ENCODE results near the gene GIGYF2. TPM values are rescaled to one million over a fixed set of nuclear protein-coding genes. Genes with fewer than 3 reads are reported as not detected.

The GIGYF2 gene
- total RNA-seq (2022) (71.1 and 90.3 TPM in 2 replicates), Bru-seq, nascent RNA (percentile 93 among the genes with signal in this experiment), BruChase-seq, experiment 1, labeled RNA remaining after a 6-hour chase (percentile 89 among the genes with signal in this experiment), BruChase-seq, experiment 2, labeled RNA remaining after a 2-hour chase (percentile 91 among the genes with signal in this experiment)
- long read RNA-seq, full-length matches to known transcripts = 30 of 104 reads
- long read RNA-seq, partial matches to known transcripts = 17 of 104 reads
- long read RNA-seq, other reads (novel, unspliced or antisense) = 57 of 104 reads

- CTCF ChIA-PET = interaction anchor here (1.1 kb wide), 1 partner anchor 87 kb away, joined by 7 read pairs; no protein-coding TSS in a partner anchor
- peaks cover 19% of the 10 kb centered on the region for H3K36me3 Mint-ChIP-seq (ENCODE audit: insufficient read depth, unreplicated experiment)
Observed at GRCh38 chr2:232697059-232697806, at the start of gene GIGYF2. TSS of gene GIGYF2 (plus strand) at chr2:232697331. CDS start at chr2:232735198, 37,867 bp downstream.

GRCh38 chr2:232649033-232649432, 48.1 kb upstream of the GIGYF2 start:
- POLR2A ChIA-PET = no interaction called here
- Mint-ChIP-seq H3K9me3 (ENCODE audit: unreplicated experiment) (no peaks in the 10 kb centered on the region), H3K4me1 (ENCODE audit: insufficient read depth, unreplicated experiment) (no peaks in the 10 kb centered on the region), H3K4me3 (ENCODE audit: unreplicated experiment) (no peak overlapping the region), H3K27me3 (ENCODE audit: insufficient read depth, unreplicated experiment) (no peaks in the 10 kb centered on the region), H3K36me3 (ENCODE audit: insufficient read depth, unreplicated experiment) (no peaks in the 10 kb centered on the region), H3K27ac (ENCODE audit: low read depth, unreplicated experiment) (no peak overlapping the region)
- CTCF ChIA-PET = interaction anchor here (0.6 kb wide), 1 partner anchor 20 kb away, joined by 3 read pairs; no protein-coding TSS in a partner anchor
- intact Hi-C loops (cut with micrococcal nuclease) = no loop called here
- TF ChIP-seq CTCF (IDR thresholded peaks at IDR 0.05; ENCODE audit: unreplicated experiment) = no peak
- no peak for DNase-seq (ENCODE audit: unreplicated experiment)
- no TSS peak for BruUV-seq (replicated peaks)

More at GRCh38 chr2:232697059-232697806, at the start of gene GIGYF2:
- H3K27me3 Mint-ChIP-seq (ENCODE audit: insufficient read depth, unreplicated experiment) = no peaks in the 10 kb centered on the region
- peak within 1 kb of the TSS; percentile 95 for H3K4me3 Mint-ChIP-seq (ENCODE audit: unreplicated experiment)
- H3K27ac Mint-ChIP-seq (ENCODE audit: low read depth, unreplicated experiment) = peak within 1 kb of the TSS; percentile 93
- peak; percentile 97 for DNase-seq (ENCODE audit: unreplicated experiment)
- POLR2A ChIA-PET = interaction anchor here (0.6 to 2.7 kb wide), 19 partner anchors 9 to 654 kb away, joined by 3 to 5 read pairs (median 3); partner anchors contain the start of genes ATG16L1, EFHD1, EIF4E2 and TIGD1
- BruUV-seq (replicated peaks) = no TSS peak
- intact Hi-C loops (cut with micrococcal nuclease) = no loop called here
- H3K9me3 Mint-ChIP-seq (ENCODE audit: unreplicated experiment) = no peaks in the 10 kb centered on the region
- peaks cover 26% of the 10 kb centered on the region for H3K4me1 Mint-ChIP-seq (ENCODE audit: insufficient read depth, unreplicated experiment)
- no peak for TF ChIP-seq CTCF (IDR thresholded peaks at IDR 0.05; ENCODE audit: unreplicated experiment)

- Mint-ChIP-seq H3K9me3 (ENCODE audit: unreplicated experiment) (no peaks in the 10 kb centered on the region), H3K27ac (ENCODE audit: low read depth, unreplicated experiment) (no peak overlapping the region), H3K4me3 (ENCODE audit: unreplicated experiment) (no peak overlapping the region), H3K27me3 (ENCODE audit: insufficient read depth, unreplicated experiment) (no peaks in the 10 kb centered on the region), H3K36me3 (ENCODE audit: insufficient read depth, unreplicated experiment) (no peaks in the 10 kb centered on the region), H3K4me1 (ENCODE audit: insufficient read depth, unreplicated experiment) (no peaks in the 10 kb centered on the region)
- TF ChIP-seq CTCF (IDR thresholded peaks at IDR 0.05; ENCODE audit: unreplicated experiment) = no peak
- BruUV-seq (replicated peaks) = no TSS peak
- DNase-seq (ENCODE audit: unreplicated experiment) = no peak
- ChIA-PET POLR2A (interaction anchor here (1.0 kb wide), 1 partner anchor 16 kb away, joined by 3 read pairs; no protein-coding TSS in a partner anchor), CTCF (interaction anchor here (0.6 to 1.0 kb wide), 2 partner anchors 8 to 16 kb away, joined by 3 to 4 read pairs; no protein-coding TSS in a partner anchor)
- intact Hi-C loops (cut with micrococcal nuclease) = no loop called here
Observed at GRCh38 chr2:232652505-232652851, 44.7 kb upstream of the GIGYF2 start.

GRCh38 chr2:232653441-232653840, 43.7 kb upstream of the GIGYF2 start:
- Mint-ChIP-seq H3K4me1 (ENCODE audit: insufficient read depth, unreplicated experiment) (no peaks in the 10 kb centered on the region), H3K27ac (ENCODE audit: low read depth, unreplicated experiment) (no peak overlapping the region), H3K4me3 (ENCODE audit: unreplicated experiment) (no peak overlapping the region), H3K9me3 (ENCODE audit: unreplicated experiment) (no peaks in the 10 kb centered on the region), H3K27me3 (ENCODE audit: insufficient read depth, unreplicated experiment) (no peaks in the 10 kb centered on the region), H3K36me3 (ENCODE audit: insufficient read depth, unreplicated experiment) (no peaks in the 10 kb centered on the region)
- no peak for TF ChIP-seq CTCF (IDR thresholded peaks at IDR 0.05; ENCODE audit: unreplicated experiment)
- ChIA-PET POLR2A (interaction anchor here (0.6 to 1.0 kb wide), 2 partner anchors 15 to 42 kb away, joined by 3 read pairs; no protein-coding TSS in a partner anchor), CTCF (interaction anchor here (0.6 to 1.0 kb wide), 2 partner anchors 9 to 41 kb away, joined by 4 read pairs; no protein-coding TSS in a partner anchor)
- no TSS peak for BruUV-seq (replicated peaks)
- intact Hi-C loops (cut with micrococcal nuclease) = no loop called here
- DNase-seq (ENCODE audit: unreplicated experiment) = no peak

Data from MCF 10A (cell line).